HG02588 (cell line): Measurements from ENCODE around the gene SV2B.
"Not testable (repeated sequence)": the region's sequence is repeated elsewhere in the genome, so short reads cannot be mapped to it uniquely, and the experiment has no call there.

Experiments
- ATAC-seq: cut with Tn5 transposase; IDR thresholded peaks from one replicate; pipeline ENCODE4 v1.9.1; 2021; ENCODE audit warnings: mild to moderate bottlenecking, moderate library complexity; ENCODE audit not compliant: unreplicated experiment

SV2B gene

GRCh38 chr15:91099995-91100813 is at the start of gene SV2B:
SV2B (plus strand) TSS chr15:91100257; CDS start chr15:91226264, 126,007 bp downstream.
- peak; percentile 76 for ATAC-seq

- no peak for ATAC-seq
These were observed 48.8 kb upstream of the SV2B start for GRCh38 chr15:91051248-91051647.

- ATAC-seq, result no peak
These were observed 45.2 kb upstream of the SV2B start for GRCh38 chr15:91054816-91055215.

GRCh38 chr15:91055548-91056331 is 44.3 kb upstream of the SV2B start:
- ATAC-seq, result no peak

- no peak for ATAC-seq
These were observed 38.8 kb upstream of the SV2B start for GRCh38 chr15:91061230-91061629.

GRCh38 chr15:91061997-91062396 is 38.1 kb upstream of the SV2B start:
- ATAC-seq, result no peak

- no peak for ATAC-seq
These were observed 34.6 kb upstream of the SV2B start for GRCh38 chr15:91065505-91065904.

GRCh38 chr15:91067036-91067435 is 33.0 kb upstream of the SV2B start:
- no peak for ATAC-seq

- no peak for ATAC-seq
These were observed 31.6 kb upstream of the SV2B start for GRCh38 chr15:91068436-91068835.

GRCh38 chr15:91068966-91069365 is 31.1 kb upstream of the SV2B start:
- no peak for ATAC-seq

GRCh38 chr15:91070872-91071271 is 29.2 kb upstream of the SV2B start:
- no peak for ATAC-seq

- ATAC-seq, result no peak
These were observed 27.9 kb upstream of the SV2B start for GRCh38 chr15:91072161-91072560.

GRCh38 chr15:91073077-91073476 is 27.0 kb upstream of the SV2B start:
- ATAC-seq, result no peak

- no peak for ATAC-seq
These were observed 26.3 kb upstream of the SV2B start for GRCh38 chr15:91073768-91074167.

- no peak for ATAC-seq
These were observed 24.3 kb upstream of the SV2B start for GRCh38 chr15:91075739-91076138.

GRCh38 chr15:91077029-91077428 is 23.0 kb upstream of the SV2B start:
- no peak for ATAC-seq

GRCh38 chr15:91093866-91094265 is 6.2 kb upstream of the SV2B start:
- not testable (repeated sequence) for ATAC-seq

- ATAC-seq, result no peak
These were observed 1.6 kb upstream of the SV2B start for GRCh38 chr15:91098451-91098850.

GRCh38 chr15:91099616-91099994 is 452 bp upstream of the SV2B start:
- peak; percentile 27 for ATAC-seq

- no peak for ATAC-seq
These were observed 954 bp downstream of the SV2B start for GRCh38 chr15:91100814-91101607.

GRCh38 chr15:91101608-91101920 is 1.5 kb downstream of the SV2B start:
- ATAC-seq, result no peak
